Measurements from ENCODE around the gene NAT16. TPM values are rescaled to one million over a fixed set of nuclear protein-coding genes. Genes with fewer than 3 reads are reported as not detected.

Gene NAT16
- total and polyA plus RNA-seq, 2 of the 13 experiments (the other 11 are each of a cell fraction or from before 2014, with no cell fraction given), result 0.04 TPM; not detected in 1

GRCh38 chr7:101200862-101201599 is 20.9 kb upstream of the NAT16 start, which contains the start of gene MOGAT3 (continued):
- TF ChIP-seq, protein P1, sequence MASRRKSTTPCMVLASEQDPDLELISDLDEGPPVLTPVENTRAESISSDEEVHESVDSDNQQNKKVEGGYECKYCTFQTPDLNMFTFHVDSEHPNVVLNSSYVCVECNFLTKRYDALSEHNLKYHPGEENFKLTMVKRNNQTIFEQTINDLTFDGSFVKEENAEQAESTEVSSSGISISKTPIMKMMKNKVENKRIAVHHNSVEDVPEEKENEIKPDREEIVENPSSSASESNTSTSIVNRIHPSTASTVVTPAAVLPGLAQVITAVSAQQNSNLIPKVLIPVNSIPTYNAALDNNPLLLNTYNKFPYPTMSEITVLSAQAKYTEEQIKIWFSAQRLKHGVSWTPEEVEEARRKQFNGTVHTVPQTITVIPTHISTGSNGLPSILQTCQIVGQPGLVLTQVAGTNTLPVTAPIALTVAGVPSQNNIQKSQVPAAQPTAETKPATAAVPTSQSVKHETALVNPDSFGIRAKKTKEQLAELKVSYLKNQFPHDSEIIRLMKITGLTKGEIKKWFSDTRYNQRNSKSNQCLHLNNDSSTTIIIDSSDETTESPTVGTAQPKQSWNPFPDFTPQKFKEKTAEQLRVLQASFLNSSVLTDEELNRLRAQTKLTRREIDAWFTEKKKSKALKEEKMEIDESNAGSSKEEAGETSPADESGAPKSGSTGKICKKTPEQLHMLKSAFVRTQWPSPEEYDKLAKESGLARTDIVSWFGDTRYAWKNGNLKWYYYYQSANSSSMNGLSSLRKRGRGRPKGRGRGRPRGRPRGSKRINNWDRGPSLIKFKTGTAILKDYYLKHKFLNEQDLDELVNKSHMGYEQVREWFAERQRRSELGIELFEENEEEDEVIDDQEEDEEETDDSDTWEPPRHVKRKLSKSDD (CRISPR knock-in tag; IDR thresholded peaks at IDR 0.05; ENCODE audit: low read depth), result no peak
- TF ChIP-seq, protein P2, sequence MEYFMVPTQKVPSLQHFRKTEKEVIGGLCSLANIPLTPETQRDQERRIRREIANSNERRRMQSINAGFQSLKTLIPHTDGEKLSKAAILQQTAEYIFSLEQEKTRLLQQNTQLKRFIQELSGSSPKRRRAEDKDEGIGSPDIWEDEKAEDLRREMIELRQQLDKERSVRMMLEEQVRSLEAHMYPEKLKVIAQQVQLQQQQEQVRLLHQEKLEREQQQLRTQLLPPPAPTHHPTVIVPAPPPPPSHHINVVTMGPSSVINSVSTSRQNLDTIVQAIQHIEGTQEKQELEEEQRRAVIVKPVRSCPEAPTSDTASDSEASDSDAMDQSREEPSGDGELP (IDR thresholded peaks at IDR 0.05; ENCODE audit: borderline replicate concordance, low read depth), result peak; percentile 89
- TF ChIP-seq, protein P3, sequence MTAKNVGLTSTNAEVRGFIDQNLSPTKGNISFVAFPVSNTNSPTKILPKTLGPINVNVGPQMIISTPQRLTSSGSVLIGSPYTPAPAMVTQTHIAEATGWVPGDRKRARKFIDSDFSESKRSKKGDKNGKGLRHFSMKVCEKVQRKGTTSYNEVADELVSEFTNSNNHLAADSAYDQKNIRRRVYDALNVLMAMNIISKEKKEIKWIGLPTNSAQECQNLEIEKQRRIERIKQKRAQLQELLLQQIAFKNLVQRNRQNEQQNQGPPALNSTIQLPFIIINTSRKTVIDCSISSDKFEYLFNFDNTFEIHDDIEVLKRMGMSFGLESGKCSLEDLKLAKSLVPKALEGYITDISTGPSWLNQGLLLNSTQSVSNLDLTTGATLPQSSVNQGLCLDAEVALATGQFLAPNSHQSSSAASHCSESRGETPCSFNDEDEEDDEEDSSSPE (CRISPR knock-in tag; IDR thresholded peaks at IDR 0.05), result peak; percentile 29
- TF ChIP-seq CAMTA2 (CRISPR knock-in tag; IDR thresholded peaks at IDR 0.05; ENCODE audit: borderline replicate concordance) (no peak), ZNF792 (CRISPR knock-in tag; IDR thresholded peaks at IDR 0.05) (peak; percentile 67), STAG1 (CRISPR knock-in tag; IDR thresholded peaks at IDR 0.05) (peak; percentile 18; the same call in 1 of the 2 replicates), ZNF619 (CRISPR knock-in tag; IDR thresholded peaks at IDR 0.05) (no peak), LBX2 (CRISPR knock-in tag; IDR thresholded peaks at IDR 0.05; ENCODE audit: borderline replicate concordance) (no peak), REXO4 (CRISPR knock-in tag; IDR thresholded peaks at IDR 0.05; ENCODE audit: borderline replicate concordance) (no peak), ZBTB40 (IDR thresholded peaks at IDR 0.05) (no peak), ZBTB40 (CRISPR knock-in tag; IDR thresholded peaks at IDR 0.05) (peak; percentile 63; the same call in 1 of the 2 replicates), PAF1 (CRISPR knock-in tag; IDR thresholded peaks at IDR 0.05) (no peak)
- TF ChIP-seq, protein P4, sequence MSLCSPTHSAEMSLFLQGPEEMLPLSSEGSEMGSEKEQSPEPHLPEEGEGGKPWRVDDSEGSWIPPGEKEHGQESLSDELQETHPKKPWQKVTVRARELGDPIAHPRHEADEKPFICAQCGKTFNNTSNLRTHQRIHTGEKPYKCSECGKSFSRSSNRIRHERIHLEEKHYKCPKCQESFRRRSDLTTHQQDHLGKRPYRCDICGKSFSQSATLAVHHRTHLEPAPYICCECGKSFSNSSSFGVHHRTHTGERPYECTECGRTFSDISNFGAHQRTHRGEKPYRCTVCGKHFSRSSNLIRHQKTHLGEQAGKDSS (CRISPR knock-in tag; IDR thresholded peaks at IDR 0.05; ENCODE audit: borderline replicate concordance, low read depth), result no peak
